PC-9 (cell line): ENCODE data around the gene TTLL13. TPM values are rescaled to one million over a fixed set of nuclear protein-coding genes. Genes with fewer than 3 reads are reported as not detected.

Experiments used
- BruUV-seq: library from RNA; stranded (reverse); fragments of 400-500 nt; replicated peaks from 2 replicates; lab custom pipeline; 2021; lab: Mats Ljungman, UMichigan
- CTCF ChIA-PET: fragments of 300-600 bp; sonication (Branson Sonifier 250); formaldehyde crosslinking; loops from one replicate; lab custom pipeline; 2022; ENCODE audit warnings: antibody characterized with exemption; lab: Charles Lee
- POLR2A ChIA-PET: fragments of 300-600 bp; sonication (Branson Sonifier 250); formaldehyde crosslinking; loops from one replicate; lab custom pipeline; 2022; ENCODE audit warnings: antibody characterized with exemption; ENCODE audit not compliant: unreplicated experiment; lab: Charles Lee
- DNase-seq, 2 experiments: peaks; one replicate each; pipeline versions ENCODE4 v3.0.0 to v3.0.0-alpha.2; 2015 to 2022; ENCODE audit warnings: mixed read lengths in 1 of 2
- H2AFZ ChIP-seq: fragments of 200-600 bp; sonication (generic); 2 replicates; pipeline ENCODE4 v1.8.1; 2017; ENCODE audit warnings: antibody characterized with exemption
- H3F3A ChIP-seq: fragments of 200-600 bp; sonication (generic); 2 replicates; pipeline ENCODE4 v1.8.1; 2017; ENCODE audit warnings: antibody characterized with exemption, mild to moderate bottlenecking, low read depth; ENCODE audit not compliant: insufficient read depth
- H3K27ac ChIP-seq: fragments of 200-600 bp; sonication (generic); 2 replicates; pipeline ENCODE4 v1.6.1; 2016; ENCODE audit warnings: mixed run types
- H3K27me3 ChIP-seq: fragments of 200-600 bp; sonication (generic); 2 replicates; pipeline ENCODE4 v1.6.1; 2016; ENCODE audit warnings: low read depth, mixed run types; ENCODE audit not compliant: insufficient read depth
- H3K36me3 ChIP-seq: fragments of 200-600 bp; sonication (generic); 2 replicates; pipeline ENCODE4 v1.6.1; 2016; ENCODE audit warnings: low read depth, mixed run types
- H3K4me1 ChIP-seq: fragments of 200-600 bp; sonication (generic); replicated peaks from 2 replicates; pipeline ENCODE4 v1.6.1; 2016; ENCODE audit warnings: mixed run types; ENCODE audit not compliant: insufficient read depth
- H3K4me2 ChIP-seq: fragments of 200-600 bp; sonication (generic); 2 replicates; pipeline ENCODE4 v1.6.1; 2017; ENCODE audit warnings: mixed run types
- H3K4me3 ChIP-seq: fragments of 200-600 bp; sonication (generic); 2 replicates; pipeline ENCODE4 v1.6.1; 2016; ENCODE audit warnings: mixed run types
- H3K79me2 ChIP-seq: fragments of 200-600 bp; sonication (generic); 2 replicates; pipeline ENCODE4 v1.6.1; 2017; ENCODE audit warnings: low read depth, mixed run types
- H3K9me2 ChIP-seq: fragments of 200-600 bp; sonication (generic); 2 replicates; pipeline ENCODE4 v1.8.1; 2017; ENCODE audit warnings: mild to moderate bottlenecking; ENCODE audit not compliant: insufficient read depth
- H3K9me3 ChIP-seq: fragments of 200-600 bp; sonication (generic); 2 replicates; pipeline ENCODE4 v1.8.1; 2016; ENCODE audit warnings: low read depth; ENCODE audit not compliant: insufficient read depth
- H4K20me1 ChIP-seq: fragments of 200-600 bp; sonication (generic); 2 replicates; pipeline ENCODE4 v1.8.1; 2017; ENCODE audit not compliant: insufficient read depth
- EZH2 ChIP-seq: fragments of 200-600 bp; sonication (generic); IDR thresholded peaks from 2 replicates; pipeline ENCODE4 v1.8.0; 2017; ENCODE audit warnings: antibody characterized with exemption, low read depth
- intact Hi-C: fragments of 100-400 bp; cut with micrococcal nuclease; formaldehyde crosslinking; loops from one replicate; pipeline ENCODE4 v1.10.0; 2022; ENCODE audit not compliant: unreplicated experiment
- total RNA-seq: library from RNA; stranded (reverse); gene quantifications from 2 replicates; pipeline ENCODE4 v1.2.3, GENCODE V29; 2021
- TF ChIP-seq, protein P1 (sequence below): fragments of 200-600 bp; sonication (generic); conservative IDR thresholded peaks from 2 replicates; pipeline ENCODE4 v1.6.1; 2017; ENCODE audit warnings: mixed run types, antibody characterized with exemption, mild to moderate bottlenecking, moderate library complexity

TTLL13 gene
- total RNA-seq, 1 experiment from 2014 or later: 0.96 TPM

DNA sequence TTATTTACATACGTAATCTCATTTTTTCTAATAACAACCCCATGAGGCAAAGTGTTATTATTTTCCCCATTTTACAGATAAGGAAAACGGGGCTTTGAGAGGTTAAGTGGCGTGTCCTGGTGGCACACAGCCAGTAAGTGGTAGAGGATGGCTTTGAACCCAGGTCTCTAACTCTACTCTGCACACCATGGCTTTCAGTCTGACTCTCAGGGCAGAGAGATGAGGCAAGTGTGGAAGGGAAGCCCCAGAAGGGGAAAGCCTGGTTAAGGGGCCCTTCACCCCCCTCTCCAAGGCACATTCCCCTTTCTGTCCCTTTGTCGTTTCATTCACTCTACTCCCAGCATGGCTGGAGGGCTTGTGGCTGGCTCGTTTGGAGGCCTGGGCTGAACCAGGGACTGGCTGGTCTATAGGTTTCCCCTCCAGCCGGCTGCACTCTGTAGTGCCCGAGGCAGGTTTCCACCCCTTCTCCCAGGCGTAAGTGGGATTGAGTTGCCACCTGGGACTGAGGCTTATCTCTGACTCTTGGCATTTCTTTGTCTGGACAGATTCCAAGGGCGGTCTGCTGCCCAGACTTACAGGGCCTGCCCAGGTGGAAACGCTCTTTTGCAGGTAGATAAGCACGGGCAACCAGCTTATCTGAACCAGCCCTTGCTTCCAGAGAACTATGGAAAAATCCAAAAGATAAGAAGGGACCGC lies 36.1 kb upstream of the TTLL13 start:
- TF ChIP-seq, protein P1, sequence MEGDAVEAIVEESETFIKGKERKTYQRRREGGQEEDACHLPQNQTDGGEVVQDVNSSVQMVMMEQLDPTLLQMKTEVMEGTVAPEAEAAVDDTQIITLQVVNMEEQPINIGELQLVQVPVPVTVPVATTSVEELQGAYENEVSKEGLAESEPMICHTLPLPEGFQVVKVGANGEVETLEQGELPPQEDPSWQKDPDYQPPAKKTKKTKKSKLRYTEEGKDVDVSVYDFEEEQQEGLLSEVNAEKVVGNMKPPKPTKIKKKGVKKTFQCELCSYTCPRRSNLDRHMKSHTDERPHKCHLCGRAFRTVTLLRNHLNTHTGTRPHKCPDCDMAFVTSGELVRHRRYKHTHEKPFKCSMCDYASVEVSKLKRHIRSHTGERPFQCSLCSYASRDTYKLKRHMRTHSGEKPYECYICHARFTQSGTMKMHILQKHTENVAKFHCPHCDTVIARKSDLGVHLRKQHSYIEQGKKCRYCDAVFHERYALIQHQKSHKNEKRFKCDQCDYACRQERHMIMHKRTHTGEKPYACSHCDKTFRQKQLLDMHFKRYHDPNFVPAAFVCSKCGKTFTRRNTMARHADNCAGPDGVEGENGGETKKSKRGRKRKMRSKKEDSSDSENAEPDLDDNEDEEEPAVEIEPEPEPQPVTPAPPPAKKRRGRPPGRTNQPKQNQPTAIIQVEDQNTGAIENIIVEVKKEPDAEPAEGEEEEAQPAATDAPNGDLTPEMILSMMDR: no peak
- TF ChIP-seq EZH2: no peak
- peak; percentile 82 to 83 for DNase-seq
- no TSS peak for BruUV-seq
- Histone ChIP-seq H2AFZ (no peak overlapping the region), H3K9me2 (no peaks in the 10 kb centered on the region), H3F3A (peaks cover 85% of the 10 kb centered on the region), H3K4me2 (peak overlapping the region; percentile 88), H3K36me3 (peaks cover 50% of the 10 kb centered on the region), H3K4me3 (peak overlapping the region; percentile 49; the same call in 1 of the 2 replicates), H3K9me3 (no peaks in the 10 kb centered on the region), H4K20me1 (no peaks in the 10 kb centered on the region), H3K27ac (peak overlapping the region; percentile 99), H3K27me3 (no peaks in the 10 kb centered on the region), H3K4me1 (peaks cover 71% of the 10 kb centered on the region), H3K79me2 (peaks cover 85% of the 10 kb centered on the region)
- POLR2A ChIA-PET: interaction anchor here (0.6 to 0.9 kb wide), 3 partner anchors 12 to 1299 kb away, joined by 3 to 7 read pairs (median 5); partner anchors contain the start of genes CIB1, GDPGP1 and SEMA4B
- CTCF ChIA-PET: interaction anchor here (0.7 kb wide), 2 partner anchors 22 to 68 kb away, joined by 3 to 5 read pairs; no protein-coding TSS in a partner anchor
- intact Hi-C loops: loop anchor here (1.0 to 5.0 kb wide), 2 partner anchors 52 to 111 kb away; partner anchors contain the start of gene IDH2

DNA sequence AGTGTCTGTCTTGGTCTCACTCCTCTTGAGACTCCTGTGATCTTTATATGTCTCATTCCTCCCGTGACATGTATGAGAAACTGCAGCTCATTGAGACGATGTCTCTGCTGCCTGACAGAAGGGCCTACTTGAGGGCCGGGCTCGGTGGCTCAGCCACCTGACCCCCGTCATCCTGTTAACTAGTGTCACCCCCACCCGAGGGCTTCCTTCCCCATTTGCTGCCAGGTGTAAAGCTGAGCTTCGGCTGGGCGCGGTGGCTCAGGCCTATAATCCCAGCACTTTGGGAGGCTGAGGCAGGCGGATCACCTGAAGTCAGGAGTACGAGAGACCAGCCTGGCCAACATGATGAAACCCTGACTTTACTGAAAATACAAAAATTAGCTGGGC lies 35.5 kb upstream of the TTLL13 start:
- H3K36me3 ChIP-seq: peaks cover 48% of the 10 kb centered on the region
- peaks cover 79% of the 10 kb centered on the region for H3F3A ChIP-seq
- peak overlapping the region; percentile 88 for H3K4me2 ChIP-seq
- H4K20me1 ChIP-seq: no peaks in the 10 kb centered on the region
- POLR2A ChIA-PET: interaction anchor here (0.6 kb wide), 1 partner anchor 13 kb away, joined by 7 read pairs; the partner anchor contains the start of gene SEMA4B
- no peaks in the 10 kb centered on the region for H3K9me3 ChIP-seq
- TF ChIP-seq, protein P1: no peak
- TF ChIP-seq EZH2: no peak
- H3K9me2 ChIP-seq: no peaks in the 10 kb centered on the region
- H3K27ac ChIP-seq: peak overlapping the region; percentile 99
- DNase-seq: no peak
- H3K4me3 ChIP-seq: peak overlapping the region; percentile 49; the same call in 1 of the 2 replicates
- peaks cover 66% of the 10 kb centered on the region for H3K4me1 ChIP-seq
- intact Hi-C loops: loop anchor here (1.0 to 5.0 kb wide), 2 partner anchors 53 to 112 kb away; partner anchors contain the start of gene IDH2
- no peaks in the 10 kb centered on the region for H3K27me3 ChIP-seq
- CTCF ChIA-PET: interaction anchor here (0.7 to 0.8 kb wide), 3 partner anchors 22 to 107 kb away, joined by 3 to 6 read pairs (median 5); no protein-coding TSS in a partner anchor
- H2AFZ ChIP-seq: no peak overlapping the region
- BruUV-seq: no TSS peak
- H3K79me2 ChIP-seq: peaks cover 83% of the 10 kb centered on the region

DNA sequence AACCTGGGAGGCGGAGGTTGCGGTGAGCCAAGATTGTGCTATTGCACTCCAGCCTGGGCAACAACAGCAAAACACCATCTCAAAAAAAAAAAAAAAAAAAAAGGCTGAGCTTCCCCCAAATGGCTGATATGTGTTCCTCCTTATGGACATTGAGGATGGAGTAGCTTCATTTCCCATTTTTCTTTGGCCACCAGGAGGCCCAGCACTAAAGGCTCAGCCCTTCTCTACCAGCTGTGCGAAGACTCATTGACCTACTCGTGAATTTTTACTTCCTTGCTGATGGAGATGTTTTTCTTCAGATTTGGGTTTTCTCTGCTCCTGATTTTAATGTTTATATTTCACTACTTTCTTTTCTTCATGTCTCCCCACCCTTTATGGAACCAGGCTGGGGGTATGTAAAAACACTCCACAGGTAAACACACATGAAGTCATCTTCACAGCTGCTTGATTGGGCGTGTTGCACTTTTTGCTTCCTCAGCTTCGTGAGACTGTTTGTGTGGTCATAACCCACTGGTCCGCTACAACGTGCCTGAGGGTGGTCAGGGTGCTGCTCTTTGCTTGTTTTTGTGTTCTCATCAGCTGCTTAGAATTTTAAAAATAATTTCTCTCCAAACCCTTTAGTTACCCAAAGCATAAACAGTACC lies 34.7 kb upstream of the TTLL13 start:
- TF ChIP-seq, protein P1: peak; percentile 31; the same call in 1 of the 2 replicates
- TF ChIP-seq EZH2: no peak
- Histone ChIP-seq H3K27me3 (no peaks in the 10 kb centered on the region), H3F3A (peaks cover 78% of the 10 kb centered on the region), H2AFZ (no peak overlapping the region), H3K9me2 (no peaks in the 10 kb centered on the region), H3K9me3 (no peaks in the 10 kb centered on the region), H3K79me2 (peaks cover 82% of the 10 kb centered on the region), H3K4me2 (peak overlapping the region; percentile 27; the same call in 1 of the 2 replicates), H3K27ac (peak overlapping the region; percentile 41), H3K4me3 (no peak overlapping the region), H3K36me3 (peaks cover 54% of the 10 kb centered on the region), H4K20me1 (no peaks in the 10 kb centered on the region), H3K4me1 (peaks cover 57% of the 10 kb centered on the region)
- POLR2A ChIA-PET: interaction anchor here (0.6 kb wide), 2 partner anchors 41 to 49 kb away, joined by 6 to 10 read pairs; no protein-coding TSS in a partner anchor
- CTCF ChIA-PET: interaction anchor here (0.6 to 0.8 kb wide), 7 partner anchors 11 to 502 kb away, joined by 3 to 6 read pairs (median 4); partner anchors contain the start of gene BLM
- no peak for DNase-seq
- BruUV-seq: no TSS peak
- intact Hi-C loops: loop anchor here (5.0 kb wide), 1 partner anchor 112 kb away; the partner anchor contains the start of gene IDH2
